GM21390 (cell line): Measurements from ENCODE around the gene CCDC27.
"Not testable (repeated sequence)": the region's sequence is repeated elsewhere in the genome, so short reads cannot be mapped to it uniquely, and the experiment has no call there.

ENCODE experiments used
- ATAC-seq: cut with Tn5 transposase; IDR thresholded peaks from one replicate; pipeline ENCODE4 v1.9.1; 2021; ENCODE audit not compliant: unreplicated experiment

The CCDC27 gene

GRCh38 chr1:3788756-3789420 is 36.6 kb downstream of the CCDC27 start:
- ATAC-seq, result no peak

- ATAC-seq, result no peak
These were observed 37.4 kb downstream of the CCDC27 start for GRCh38 chr1:3789421-3790300.

- no peak for ATAC-seq
These were observed 38.3 kb downstream of the CCDC27 start for GRCh38 chr1:3790500-3790923.

GRCh38 chr1:3790952-3791351 is 38.7 kb downstream of the CCDC27 start:
- ATAC-seq, result no peak

GRCh38 chr1:3795453-3796214 is 43.4 kb downstream of the CCDC27 start:
- no peak for ATAC-seq

- peak; percentile 97 for ATAC-seq
These were observed 44.2 kb downstream of the CCDC27 start, which contains the start of gene LRRC47 for GRCh38 chr1:3796215-3797061. Gene LRRC47, minus strand, starts transcription at chr1:3796498. Its CDS starts 22 bp downstream, at chr1:3796476.

GRCh38 chr1:3799976-3800685 is 47.9 kb downstream of the CCDC27 start:
- ATAC-seq, result no peak

GRCh38 chr1:3800795-3801194 is 48.5 kb downstream of the CCDC27 start:
- ATAC-seq, result not testable (repeated sequence)

- no peak for ATAC-seq
These were observed 51.8 kb downstream of the CCDC27 start for GRCh38 chr1:3803905-3804626.

- ATAC-seq, result not testable (repeated sequence)
These were observed 52.3 kb downstream of the CCDC27 start for GRCh38 chr1:3804627-3804944.

GRCh38 chr1:3805038-3805437 is 52.8 kb downstream of the CCDC27 start:
- ATAC-seq, result no peak

GRCh38 chr1:3807769-3808168 is 55.5 kb downstream of the CCDC27 start:
- no peak for ATAC-seq

GRCh38 chr1:3809680-3810079 is 57.4 kb downstream of the CCDC27 start:
- no peak for ATAC-seq

- ATAC-seq, result not testable (repeated sequence)
These were observed 58.0 kb downstream of the CCDC27 start for GRCh38 chr1:3810149-3810761.

- ATAC-seq, result no peak
These were observed 59.3 kb downstream of the CCDC27 start for GRCh38 chr1:3811595-3811911.

GRCh38 chr1:3814065-3814464 is 61.8 kb downstream of the CCDC27 start:
- ATAC-seq, result no peak

GRCh38 chr1:3814771-3815561 is 62.7 kb downstream of the CCDC27 start:
- no peak for ATAC-seq
